ENCODE data around the gene THEM4.

THEM4 gene

GRCh38 chr1:151909167-151910149 is at the start of gene THEM4:
Gene THEM4 (minus strand): TSS chr1:151909511. CDS start chr1:151909458, 53 bp downstream.
- DNase-seq (peak; percentile 98), ATAC-seq (replicated peaks) (peak; percentile 97 to 99)
- Mint-ChIP-seq H3K4me1 (peaks cover 5 to 14% of the 10 kb centered on the region in 2 donors), H3K36me3 (peaks cover 30 to 37% of the 10 kb centered on the region in 2 donors), H3K4me3 (peak within 1 kb of the TSS; percentile 87 to 93), H3K27me3 (no peaks in the 10 kb centered on the region), H3K9me3 (peaks cover 0 to 10% of the 10 kb centered on the region in 2 donors), H3K27ac (peak within 1 kb of the TSS; percentile 99)

- no peaks in the 10 kb centered on the region for H3K9me3 Mint-ChIP-seq
- H3K36me3 Mint-ChIP-seq: no peaks in the 10 kb centered on the region
- H3K4me3 Mint-ChIP-seq: no peak overlapping the region
- H3K27ac Mint-ChIP-seq: no peak overlapping the region
- H3K4me1 Mint-ChIP-seq: peaks cover 0 to 5% of the 10 kb centered on the region in 2 donors
- DNase-seq: no peak
- ATAC-seq (replicated peaks): no peak
- peaks cover 4 to 16% of the 10 kb centered on the region in 2 donors for H3K27me3 Mint-ChIP-seq
These were observed 49.6 kb upstream of the THEM4 start for GRCh38 chr1:151958959-151959358.

- Mint-ChIP-seq H3K9me3 (no peaks in the 10 kb centered on the region), H3K4me3 (no peak overlapping the region), H3K27ac (no peak overlapping the region), H3K36me3 (no peaks in the 10 kb centered on the region), H3K4me1 (peaks cover 0 to 5% of the 10 kb centered on the region in 2 donors), H3K27me3 (peaks cover 4 to 8% of the 10 kb centered on the region in 2 donors)
- no peak for DNase-seq
- no peak for ATAC-seq (replicated peaks)
These were observed 47.7 kb upstream of the THEM4 start for GRCh38 chr1:151956957-151957497.

- H3K27ac Mint-ChIP-seq: no peak overlapping the region
- peaks cover 0 to 7% of the 10 kb centered on the region in 2 donors for H3K27me3 Mint-ChIP-seq
- ATAC-seq (replicated peaks) (no peak), DNase-seq (no peak)
- H3K36me3 Mint-ChIP-seq: no peaks in the 10 kb centered on the region
- H3K9me3 Mint-ChIP-seq: no peaks in the 10 kb centered on the region
- H3K4me3 Mint-ChIP-seq: no peak overlapping the region
- peaks cover 0 to 5% of the 10 kb centered on the region in 2 donors for H3K4me1 Mint-ChIP-seq
These were observed 44.2 kb upstream of the THEM4 start for GRCh38 chr1:151953409-151954094.

- no peak overlapping the region for H3K4me3 Mint-ChIP-seq
- no peaks in the 10 kb centered on the region for H3K9me3 Mint-ChIP-seq
- H3K4me1 Mint-ChIP-seq: peaks cover 0 to 5% of the 10 kb centered on the region in 2 donors
- no peak for DNase-seq
- H3K36me3 Mint-ChIP-seq: no peaks in the 10 kb centered on the region
- no peak overlapping the region for H3K27ac Mint-ChIP-seq
- ATAC-seq (replicated peaks): no peak
- peaks cover 0 to 7% of the 10 kb centered on the region in 2 donors for H3K27me3 Mint-ChIP-seq
These were observed 43.5 kb upstream of the THEM4 start for GRCh38 chr1:151952811-151953210.

GRCh38 chr1:151949371-151950193 is 40.3 kb upstream of the THEM4 start:
- peaks cover 0 to 13% of the 10 kb centered on the region in 2 donors for H3K27me3 Mint-ChIP-seq
- ATAC-seq (replicated peaks) (no peak), DNase-seq (no peak)
- no peaks in the 10 kb centered on the region for H3K9me3 Mint-ChIP-seq
- peaks cover 7 to 11% of the 10 kb centered on the region in 2 donors for H3K4me1 Mint-ChIP-seq
- no peak overlapping the region for H3K27ac Mint-ChIP-seq
- no peak overlapping the region for H3K4me3 Mint-ChIP-seq
- no peaks in the 10 kb centered on the region for H3K36me3 Mint-ChIP-seq

GRCh38 chr1:151948506-151948905 is 39.2 kb upstream of the THEM4 start:
- Mint-ChIP-seq H3K9me3 (no peaks in the 10 kb centered on the region), H3K4me1 (peaks cover 7 to 11% of the 10 kb centered on the region in 2 donors), H3K4me3 (no peak overlapping the region), H3K36me3 (no peaks in the 10 kb centered on the region), H3K27me3 (peaks cover 0 to 13% of the 10 kb centered on the region in 2 donors), H3K27ac (no peak overlapping the region)
- DNase-seq (no peak), ATAC-seq (replicated peaks) (no peak)

- DNase-seq (no peak), ATAC-seq (replicated peaks) (no peak)
- Mint-ChIP-seq H3K36me3 (no peaks in the 10 kb centered on the region), H3K9me3 (no peaks in the 10 kb centered on the region), H3K4me3 (no peak overlapping the region), H3K27ac (no peak overlapping the region), H3K4me1 (peaks cover 7 to 11% of the 10 kb centered on the region in 2 donors), H3K27me3 (peaks cover 1 to 13% of the 10 kb centered on the region in 2 donors)
These were observed 37.8 kb upstream of the THEM4 start for GRCh38 chr1:151947140-151947539.

GRCh38 chr1:151945725-151946722 is 36.7 kb upstream of the THEM4 start:
- ATAC-seq (replicated peaks): peak; percentile 65 to 80
- Mint-ChIP-seq H3K27ac (peak overlapping the region; percentile 56), H3K4me1 (peaks cover 11 to 17% of the 10 kb centered on the region in 2 donors), H3K4me3 (no peak overlapping the region), H3K27me3 (peaks cover 4 to 13% of the 10 kb centered on the region in 2 donors), H3K9me3 (no peaks in the 10 kb centered on the region), H3K36me3 (no peaks in the 10 kb centered on the region)
- DNase-seq: peak; percentile 57

GRCh38 chr1:151944857-151945575 is 35.7 kb upstream of the THEM4 start:
- no peaks in the 10 kb centered on the region for H3K36me3 Mint-ChIP-seq
- H3K4me3 Mint-ChIP-seq: no peak overlapping the region
- ATAC-seq (replicated peaks) (no peak), DNase-seq (no peak)
- no peaks in the 10 kb centered on the region for H3K9me3 Mint-ChIP-seq
- H3K27me3 Mint-ChIP-seq: peaks cover 4 to 8% of the 10 kb centered on the region in 2 donors
- H3K27ac Mint-ChIP-seq: peak overlapping the region; percentile 32
- H3K4me1 Mint-ChIP-seq: peaks cover 11 to 22% of the 10 kb centered on the region in 2 donors

GRCh38 chr1:151944126-151944856 is 35.0 kb upstream of the THEM4 start:
- no peak for ATAC-seq (replicated peaks)
- no peak for DNase-seq
- Mint-ChIP-seq H3K4me3 (no peak overlapping the region), H3K27ac (no peak overlapping the region), H3K4me1 (peaks cover 11 to 22% of the 10 kb centered on the region in 2 donors), H3K27me3 (peaks cover 4 to 6% of the 10 kb centered on the region in 2 donors), H3K36me3 (no peaks in the 10 kb centered on the region), H3K9me3 (no peaks in the 10 kb centered on the region)

GRCh38 chr1:151943591-151943990 is 34.3 kb upstream of the THEM4 start:
- H3K4me1 Mint-ChIP-seq: peaks cover 11 to 22% of the 10 kb centered on the region in 2 donors

More at GRCh38 chr1:151943591-151943990, 34.3 kb upstream of the THEM4 start:
- Mint-ChIP-seq H3K27me3 (peaks cover 6 to 8% of the 10 kb centered on the region in 2 donors), H3K4me3 (no peak overlapping the region), H3K27ac (no peak overlapping the region), H3K9me3 (no peaks in the 10 kb centered on the region), H3K36me3 (no peaks in the 10 kb centered on the region)
- ATAC-seq (replicated peaks) (no peak), DNase-seq (no peak)

Data from stimulated activated naive B cell treated with anti-CD40 and anti-IgM and Interleukin-4, amounts not matched to agents 10 μg/mL and 1 μg/mL and 100 μg/mL, for 72 hours (primary cell).